ENCODE data around the gene KCNK3.
"Not testable (repeated sequence)": the region's sequence is repeated elsewhere in the genome, so short reads cannot be mapped to it uniquely, and the experiment has no call there.

The KCNK3 gene

GRCh38 chr2:26730549-26731344, 38.2 kb downstream of the KCNK3 start:
- DNase-seq (ENCODE audit: low spot score): no peak

GRCh38 chr2:26731714-26732113, 39.2 kb downstream of the KCNK3 start:
- DNase-seq (ENCODE audit: low spot score): no peak

GRCh38 chr2:26732446-26732845, 39.9 kb downstream of the KCNK3 start:
- no peak for DNase-seq (ENCODE audit: low spot score)

GRCh38 chr2:26733413-26733812, 40.9 kb downstream of the KCNK3 start:
- DNase-seq (ENCODE audit: low spot score): no peak

- DNase-seq (ENCODE audit: low spot score): no peak
Observed at GRCh38 chr2:26735097-26735496, 42.6 kb downstream of the KCNK3 start.

- no peak for DNase-seq (ENCODE audit: low spot score)
Observed at GRCh38 chr2:26735883-26736588, 43.5 kb downstream of the KCNK3 start.

GRCh38 chr2:26737221-26737620, 44.7 kb downstream of the KCNK3 start:
- DNase-seq (ENCODE audit: low spot score): no peak

- no peak for DNase-seq (ENCODE audit: low spot score)
Observed at GRCh38 chr2:26738481-26738880, 46.0 kb downstream of the KCNK3 start.

- no peak for DNase-seq (ENCODE audit: low spot score)
Observed at GRCh38 chr2:26739514-26739913, 47.0 kb downstream of the KCNK3 start.

GRCh38 chr2:26740346-26740745, 47.8 kb downstream of the KCNK3 start:
- DNase-seq (ENCODE audit: low spot score): no peak

- no peak for DNase-seq (ENCODE audit: low spot score)
Observed at GRCh38 chr2:26740890-26741302, 48.4 kb downstream of the KCNK3 start.

- no peak for DNase-seq (ENCODE audit: low spot score)
Observed at GRCh38 chr2:26742048-26742770, 49.7 kb downstream of the KCNK3 start.

- no peak for DNase-seq (ENCODE audit: low spot score)
Observed at GRCh38 chr2:26743852-26744251, 51.3 kb downstream of the KCNK3 start.

GRCh38 chr2:26744953-26745352, 52.4 kb downstream of the KCNK3 start:
- no peak for DNase-seq (ENCODE audit: low spot score)

- peak; percentile 53 for DNase-seq (ENCODE audit: low spot score)
Observed at GRCh38 chr2:26745609-26746327, 53.2 kb downstream of the KCNK3 start.

GRCh38 chr2:26746934-26747333, 54.4 kb downstream of the KCNK3 start:
- no peak for DNase-seq (ENCODE audit: low spot score)

GRCh38 chr2:26749787-26750420, 57.4 kb downstream of the KCNK3 start:
- DNase-seq (ENCODE audit: low spot score): not testable (repeated sequence)

GRCh38 chr2:26750467-26750866, 57.9 kb downstream of the KCNK3 start:
- not testable (repeated sequence) for DNase-seq (ENCODE audit: low spot score)

- no peak for DNase-seq (ENCODE audit: low spot score)
Observed at GRCh38 chr2:26752656-26753055, 60.1 kb downstream of the KCNK3 start.

- DNase-seq (ENCODE audit: low spot score): no peak
Observed at GRCh38 chr2:26754539-26754938, 62.0 kb downstream of the KCNK3 start.

- DNase-seq (ENCODE audit: low spot score): no peak
Observed at GRCh38 chr2:26754972-26755670, 62.6 kb downstream of the KCNK3 start.
